ENCODE data around the gene MATK. TPM values are rescaled to one million over a fixed set of nuclear protein-coding genes. Genes with fewer than 3 reads are reported as not detected.

The MATK gene
- total and polyA plus RNA-seq, 10 of the 15 experiments (the other 5 are each of a cell fraction or from before 2014, with no cell fraction given) = 0.24 to 2.2 (median 1.1) TPM; not detected in 2

DNA sequence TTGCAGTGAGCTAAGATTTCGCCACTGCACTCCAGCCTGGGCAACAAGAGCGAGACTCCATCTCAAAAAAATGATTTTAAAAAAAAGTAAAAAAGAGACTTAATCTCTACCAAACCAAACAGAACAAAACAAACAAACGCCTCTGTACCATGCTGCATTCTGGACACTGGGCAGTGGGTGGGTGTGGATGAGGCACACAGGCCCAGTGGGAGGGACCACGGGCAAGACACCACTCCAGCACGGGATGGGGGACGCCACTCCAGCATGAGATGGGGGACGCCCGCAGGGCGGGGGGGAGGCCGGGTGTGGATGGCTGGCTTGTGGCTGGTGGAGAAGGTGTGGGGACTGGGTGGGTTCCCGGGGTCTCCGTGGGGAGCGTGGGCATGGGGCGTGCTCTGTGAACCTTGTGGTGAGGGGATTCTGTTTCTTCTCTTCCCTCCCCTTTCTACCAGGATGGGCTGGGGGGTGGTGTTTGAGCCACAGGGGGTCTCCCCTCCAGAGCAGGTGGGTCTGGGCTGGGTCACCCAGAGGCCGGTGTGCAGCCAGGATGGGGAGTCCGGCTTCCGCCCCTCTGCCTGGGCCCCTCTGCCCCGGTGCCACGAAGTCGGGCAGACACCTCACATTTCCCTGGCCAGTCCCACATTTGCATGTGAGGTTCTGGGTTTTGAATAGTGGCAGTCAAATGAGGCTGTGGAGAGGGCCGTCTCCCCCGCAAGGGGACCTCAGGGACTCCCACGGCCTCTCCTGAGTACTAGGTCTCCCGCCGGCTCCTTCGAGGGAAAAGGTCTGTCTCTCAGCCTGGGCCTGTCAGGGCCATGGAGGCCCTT, 23.9 kb upstream of the MATK start (continued):
- TF ChIP-seq, protein P1, sequence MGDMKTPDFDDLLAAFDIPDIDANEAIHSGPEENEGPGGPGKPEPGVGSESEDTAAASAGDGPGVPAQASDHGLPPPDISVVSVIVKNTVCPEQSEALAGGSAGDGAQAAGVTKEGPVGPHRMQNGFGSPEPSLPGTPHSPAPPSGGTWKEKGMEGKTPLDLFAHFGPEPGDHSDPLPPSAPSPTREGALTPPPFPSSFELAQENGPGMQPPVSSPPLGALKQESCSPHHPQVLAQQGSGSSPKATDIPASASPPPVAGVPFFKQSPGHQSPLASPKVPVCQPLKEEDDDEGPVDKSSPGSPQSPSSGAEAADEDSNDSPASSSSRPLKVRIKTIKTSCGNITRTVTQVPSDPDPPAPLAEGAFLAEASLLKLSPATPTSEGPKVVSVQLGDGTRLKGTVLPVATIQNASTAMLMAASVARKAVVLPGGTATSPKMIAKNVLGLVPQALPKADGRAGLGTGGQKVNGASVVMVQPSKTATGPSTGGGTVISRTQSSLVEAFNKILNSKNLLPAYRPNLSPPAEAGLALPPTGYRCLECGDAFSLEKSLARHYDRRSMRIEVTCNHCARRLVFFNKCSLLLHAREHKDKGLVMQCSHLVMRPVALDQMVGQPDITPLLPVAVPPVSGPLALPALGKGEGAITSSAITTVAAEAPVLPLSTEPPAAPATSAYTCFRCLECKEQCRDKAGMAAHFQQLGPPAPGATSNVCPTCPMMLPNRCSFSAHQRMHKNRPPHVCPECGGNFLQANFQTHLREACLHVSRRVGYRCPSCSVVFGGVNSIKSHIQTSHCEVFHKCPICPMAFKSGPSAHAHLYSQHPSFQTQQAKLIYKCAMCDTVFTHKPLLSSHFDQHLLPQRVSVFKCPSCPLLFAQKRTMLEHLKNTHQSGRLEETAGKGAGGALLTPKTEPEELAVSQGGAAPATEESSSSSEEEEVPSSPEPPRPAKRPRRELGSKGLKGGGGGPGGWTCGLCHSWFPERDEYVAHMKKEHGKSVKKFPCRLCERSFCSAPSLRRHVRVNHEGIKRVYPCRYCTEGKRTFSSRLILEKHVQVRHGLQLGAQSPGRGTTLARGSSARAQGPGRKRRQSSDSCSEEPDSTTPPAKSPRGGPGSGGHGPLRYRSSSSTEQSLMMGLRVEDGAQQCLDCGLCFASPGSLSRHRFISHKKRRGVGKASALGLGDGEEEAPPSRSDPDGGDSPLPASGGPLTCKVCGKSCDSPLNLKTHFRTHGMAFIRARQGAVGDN (IDR thresholded peaks at IDR 0.05) = no peak
- TF ChIP-seq, protein P2, sequence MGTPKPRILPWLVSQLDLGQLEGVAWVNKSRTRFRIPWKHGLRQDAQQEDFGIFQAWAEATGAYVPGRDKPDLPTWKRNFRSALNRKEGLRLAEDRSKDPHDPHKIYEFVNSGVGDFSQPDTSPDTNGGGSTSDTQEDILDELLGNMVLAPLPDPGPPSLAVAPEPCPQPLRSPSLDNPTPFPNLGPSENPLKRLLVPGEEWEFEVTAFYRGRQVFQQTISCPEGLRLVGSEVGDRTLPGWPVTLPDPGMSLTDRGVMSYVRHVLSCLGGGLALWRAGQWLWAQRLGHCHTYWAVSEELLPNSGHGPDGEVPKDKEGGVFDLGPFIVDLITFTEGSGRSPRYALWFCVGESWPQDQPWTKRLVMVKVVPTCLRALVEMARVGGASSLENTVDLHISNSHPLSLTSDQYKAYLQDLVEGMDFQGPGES (IDR thresholded peaks at IDR 0.05) = no peak
- peak in 1 of 2 experiments; percentile 55; a peak in 1 of 3 replicates for TF ChIP-seq EGR1 (IDR thresholded peaks at IDR 0.05; ENCODE audit: borderline replicate concordance in 1 of 2, low read depth in 2 of 2, low read length in 2 of 2)

DNA sequence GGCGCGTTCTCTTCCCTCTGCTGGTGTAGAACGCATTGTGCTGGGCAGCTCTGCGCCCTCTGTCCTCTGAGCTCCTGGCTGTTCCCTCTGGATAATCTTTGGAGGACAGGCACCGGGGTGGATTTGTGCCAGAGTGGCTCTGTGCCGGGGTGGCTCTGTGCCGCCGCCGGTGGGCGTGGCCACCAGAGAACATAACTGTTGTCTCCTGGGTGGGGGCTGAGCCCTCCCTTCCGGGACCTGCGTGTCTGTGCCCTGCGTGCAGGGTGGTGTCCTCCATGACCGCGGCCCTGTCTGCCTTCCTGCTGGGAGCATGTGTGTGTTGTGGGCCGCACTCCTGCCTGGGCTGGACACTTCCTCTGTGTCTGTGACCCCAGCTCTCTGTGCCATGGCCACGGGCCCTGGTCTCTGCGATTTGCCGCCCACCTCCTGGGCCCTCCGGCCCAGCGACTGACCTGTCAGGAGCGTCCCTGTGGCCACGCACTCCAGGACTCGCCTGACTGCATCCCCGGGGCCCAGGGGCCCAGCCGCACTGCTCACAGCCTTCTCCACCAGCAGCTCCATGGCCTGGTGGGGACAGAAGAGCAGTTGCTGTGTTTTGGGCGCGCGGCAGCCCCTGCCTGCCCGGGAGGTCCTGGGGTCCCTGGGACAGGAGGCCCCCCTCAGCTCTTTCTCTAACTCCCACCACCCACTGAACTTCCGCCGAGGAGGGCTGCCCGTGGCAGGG, 22.4 kb upstream of the MATK start:
- in situ Hi-C loops (cut with MboI) (no loop called here), intact Hi-C loops (cut with micrococcal nuclease; ENCODE audit: unreplicated experiment) (no loop called here)
- WGBS (ENCODE audit: insufficient coverage, insufficient replicate concordance, low lambda C conversion rate, missing lambda C conversion rate) = 71% methylated on average over 32 of the region's 33 CpGs
- no peaks in the 10 kb centered on the region; the same call in 2 of the 3 replicates for H3K9me3 ChIP-seq (replicated peaks; ENCODE audit: control insufficient read depth, insufficient read depth, low read length)
- DNase-seq (ENCODE audit: low read depth, low spot score) = no peak
- no peak overlapping the region for H3K9ac ChIP-seq (ENCODE audit: control insufficient read depth, insufficient read depth, low read length)
- TF ChIP-seq, protein P3, sequence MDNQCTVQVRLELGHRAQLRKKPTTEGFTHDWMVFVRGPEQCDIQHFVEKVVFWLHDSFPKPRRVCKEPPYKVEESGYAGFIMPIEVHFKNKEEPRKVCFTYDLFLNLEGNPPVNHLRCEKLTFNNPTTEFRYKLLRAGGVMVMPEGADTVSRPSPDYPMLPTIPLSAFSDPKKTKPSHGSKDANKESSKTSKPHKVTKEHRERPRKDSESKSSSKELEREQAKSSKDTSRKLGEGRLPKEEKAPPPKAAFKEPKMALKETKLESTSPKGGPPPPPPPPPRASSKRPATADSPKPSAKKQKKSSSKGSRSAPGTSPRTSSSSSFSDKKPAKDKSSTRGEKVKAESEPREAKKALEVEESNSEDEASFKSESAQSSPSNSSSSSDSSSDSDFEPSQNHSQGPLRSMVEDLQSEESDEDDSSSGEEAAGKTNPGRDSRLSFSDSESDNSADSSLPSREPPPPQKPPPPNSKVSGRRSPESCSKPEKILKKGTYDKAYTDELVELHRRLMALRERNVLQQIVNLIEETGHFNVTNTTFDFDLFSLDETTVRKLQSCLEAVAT (IDR thresholded peaks at IDR 0.05) = no peak
- H3K27me3 ChIP-seq (replicated peaks in 1 of 2; ENCODE audit: control insufficient read depth in 2 of 2, insufficient read depth in 2 of 2, low read length in 1 of 2) = no peaks in the 10 kb centered on the region
- SMC1A ChIA-PET (ENCODE audit: uncharacterized antibody, unreplicated experiment) = no interaction called here
- POLR2A ChIA-PET = interaction anchor here (0.9 kb wide), 1 partner anchor 306 kb away, joined by 3 read pairs; no protein-coding TSS in a partner anchor
- H3K79me2 ChIP-seq (ENCODE audit: control insufficient read depth, insufficient read depth, low read length) = no peaks in the 10 kb centered on the region
- H3K4me2 ChIP-seq (ENCODE audit: control insufficient read depth, insufficient read depth) = no peak overlapping the region
- no TSS peak for BruUV-seq (replicated peaks)
- H3K4me1 ChIP-seq (ENCODE audit: control insufficient read depth, insufficient read depth, low read length) = peaks cover 14% of the 10 kb centered on the region
- H3K36me3 ChIP-seq (ENCODE audit: control insufficient read depth in 2 of 2, insufficient read depth in 2 of 2, low read length in 1 of 2) = no peaks in the 10 kb centered on the region
- ATAC-seq = no peak
- H4K20me1 ChIP-seq (ENCODE audit: control insufficient read depth, insufficient read depth) = no peaks in the 10 kb centered on the region
- RAD21 ChIA-PET (ENCODE audit: unreplicated experiment) = no interaction called here
- FAIRE-seq = no peak
- H3K27ac ChIP-seq (ENCODE audit: control insufficient read depth, insufficient read depth) = no peak overlapping the region
- H2AFZ ChIP-seq (ENCODE audit: control insufficient read depth, low read depth, low read length) = no peak overlapping the region
- H3K4me3 ChIP-seq = no peak overlapping the region
- CTCF ChIA-PET = no interaction called here

Data from GM12878 (cell line).